ENCODE data around the gene MACROD2.

MACROD2 gene

DNA sequence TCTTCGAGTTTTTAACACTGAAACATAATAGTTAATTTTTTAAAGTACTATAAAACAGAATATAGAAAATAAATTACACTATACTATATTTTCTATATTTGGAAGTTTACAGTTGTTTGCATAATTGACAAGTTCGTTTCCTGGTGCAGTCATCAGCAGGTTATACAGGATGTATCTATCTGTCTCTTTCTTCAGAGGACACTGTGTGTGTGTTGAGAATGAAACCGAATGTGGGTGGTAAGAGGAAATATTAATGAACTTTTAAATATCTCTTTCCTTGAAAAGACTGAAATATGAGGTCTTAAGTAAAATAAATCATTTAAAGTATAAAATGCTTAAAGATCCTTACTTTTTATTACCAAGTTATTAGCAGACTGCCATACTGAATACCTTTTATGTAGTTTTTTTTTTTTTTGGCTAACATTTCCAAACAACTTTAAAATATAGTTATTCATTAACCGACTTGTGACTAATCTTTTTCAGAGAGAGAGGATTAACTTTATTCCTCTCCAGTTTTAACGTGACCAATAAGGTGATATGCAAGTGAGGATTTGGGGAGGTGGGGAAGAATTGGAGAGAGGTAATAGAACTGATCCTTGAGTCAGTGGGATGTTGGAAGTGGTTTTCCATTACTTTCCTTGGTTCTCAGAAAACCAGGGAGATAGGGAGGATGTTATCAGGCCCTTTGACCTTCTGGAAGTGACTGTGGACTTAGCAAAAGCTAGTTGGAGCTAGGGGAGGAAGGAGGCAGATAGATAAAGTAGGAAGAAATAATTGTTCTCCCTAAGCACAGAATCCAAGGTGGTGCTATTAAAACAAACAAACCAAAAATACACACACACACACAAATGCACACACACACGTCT lies 722.1 kb downstream of the MACROD2 start:
- no peak for ATAC-seq
- TF ChIP-seq ARNTL (CRISPR knock-in tag; IDR thresholded peaks at IDR 0.05; ENCODE audit: borderline replicate concordance, low read depth), result no peak
- no peak for TF ChIP-seq PPARA (CRISPR knock-in tag; IDR thresholded peaks at IDR 0.05; ENCODE audit: borderline replicate concordance)
- no peak for TF ChIP-seq ZNF8 (CRISPR knock-in tag; IDR thresholded peaks at IDR 0.05)
- TF ChIP-seq TOX (CRISPR knock-in tag; IDR thresholded peaks at IDR 0.05; ENCODE audit: borderline replicate concordance), result no peak
- no peak for TF ChIP-seq ZC3H10 (CRISPR knock-in tag; IDR thresholded peaks at IDR 0.05)
- TF ChIP-seq ISL1 (CRISPR knock-in tag; IDR thresholded peaks at IDR 0.05), result no peak
- no peak for TF ChIP-seq RARB (CRISPR knock-in tag; IDR thresholded peaks at IDR 0.05)
- TF ChIP-seq CSDC2 (CRISPR knock-in tag; IDR thresholded peaks at IDR 0.05), result no peak
- TF ChIP-seq, protein P1, sequence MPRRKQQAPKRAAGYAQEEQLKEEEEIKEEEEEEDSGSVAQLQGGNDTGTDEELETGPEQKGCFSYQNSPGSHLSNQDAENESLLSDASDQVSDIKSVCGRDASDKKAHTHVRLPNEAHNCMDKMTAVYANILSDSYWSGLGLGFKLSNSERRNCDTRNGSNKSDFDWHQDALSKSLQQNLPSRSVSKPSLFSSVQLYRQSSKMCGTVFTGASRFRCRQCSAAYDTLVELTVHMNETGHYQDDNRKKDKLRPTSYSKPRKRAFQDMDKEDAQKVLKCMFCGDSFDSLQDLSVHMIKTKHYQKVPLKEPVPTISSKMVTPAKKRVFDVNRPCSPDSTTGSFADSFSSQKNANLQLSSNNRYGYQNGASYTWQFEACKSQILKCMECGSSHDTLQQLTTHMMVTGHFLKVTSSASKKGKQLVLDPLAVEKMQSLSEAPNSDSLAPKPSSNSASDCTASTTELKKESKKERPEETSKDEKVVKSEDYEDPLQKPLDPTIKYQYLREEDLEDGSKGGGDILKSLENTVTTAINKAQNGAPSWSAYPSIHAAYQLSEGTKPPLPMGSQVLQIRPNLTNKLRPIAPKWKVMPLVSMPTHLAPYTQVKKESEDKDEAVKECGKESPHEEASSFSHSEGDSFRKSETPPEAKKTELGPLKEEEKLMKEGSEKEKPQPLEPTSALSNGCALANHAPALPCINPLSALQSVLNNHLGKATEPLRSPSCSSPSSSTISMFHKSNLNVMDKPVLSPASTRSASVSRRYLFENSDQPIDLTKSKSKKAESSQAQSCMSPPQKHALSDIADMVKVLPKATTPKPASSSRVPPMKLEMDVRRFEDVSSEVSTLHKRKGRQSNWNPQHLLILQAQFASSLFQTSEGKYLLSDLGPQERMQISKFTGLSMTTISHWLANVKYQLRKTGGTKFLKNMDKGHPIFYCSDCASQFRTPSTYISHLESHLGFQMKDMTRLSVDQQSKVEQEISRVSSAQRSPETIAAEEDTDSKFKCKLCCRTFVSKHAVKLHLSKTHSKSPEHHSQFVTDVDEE (CRISPR knock-in tag; IDR thresholded peaks at IDR 0.05), result no peak
- no peak for TF ChIP-seq SNAI2 (CRISPR knock-in tag; IDR thresholded peaks at IDR 0.05)
- TF ChIP-seq, protein P2, sequence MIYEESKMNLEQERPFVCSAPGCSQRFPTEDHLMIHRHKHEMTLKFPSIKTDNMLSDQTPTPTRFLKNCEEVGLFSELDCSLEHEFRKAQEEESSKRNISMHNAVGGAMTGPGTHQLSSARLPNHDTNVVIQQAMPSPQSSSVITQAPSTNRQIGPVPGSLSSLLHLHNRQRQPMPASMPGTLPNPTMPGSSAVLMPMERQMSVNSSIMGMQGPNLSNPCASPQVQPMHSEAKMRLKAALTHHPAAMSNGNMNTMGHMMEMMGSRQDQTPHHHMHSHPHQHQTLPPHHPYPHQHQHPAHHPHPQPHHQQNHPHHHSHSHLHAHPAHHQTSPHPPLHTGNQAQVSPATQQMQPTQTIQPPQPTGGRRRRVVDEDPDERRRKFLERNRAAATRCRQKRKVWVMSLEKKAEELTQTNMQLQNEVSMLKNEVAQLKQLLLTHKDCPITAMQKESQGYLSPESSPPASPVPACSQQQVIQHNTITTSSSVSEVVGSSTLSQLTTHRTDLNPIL (CRISPR knock-in tag; IDR thresholded peaks at IDR 0.05; ENCODE audit: low read depth), result no peak

DNA sequence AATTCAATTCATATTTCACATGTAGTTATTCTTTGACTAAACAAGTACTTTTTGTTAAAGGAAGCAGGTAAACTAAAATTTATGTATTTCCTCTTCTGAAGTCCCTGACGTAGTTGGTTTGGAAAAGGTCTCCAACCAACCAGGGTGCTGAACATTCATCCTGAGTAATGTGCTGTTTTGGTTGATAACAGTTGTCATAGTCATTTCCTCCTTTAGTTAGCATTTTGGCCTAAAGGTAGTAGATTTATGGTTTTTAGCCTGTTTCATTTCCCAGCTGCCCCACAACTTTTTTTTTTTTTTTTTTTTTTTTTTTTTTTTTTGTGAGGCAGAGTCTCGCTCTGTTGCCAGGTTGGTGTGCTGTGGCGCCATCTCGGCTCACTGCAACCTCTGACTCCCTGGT lies 724.9 kb downstream of the MACROD2 start:
- ATAC-seq, result no peak
- TF ChIP-seq ARNTL (CRISPR knock-in tag; IDR thresholded peaks at IDR 0.05; ENCODE audit: borderline replicate concordance, low read depth) (no peak), ZFP30 (CRISPR knock-in tag; IDR thresholded peaks at IDR 0.05) (no peak), ZNF565 (CRISPR knock-in tag; conservative IDR thresholded peaks at IDR 0.05; ENCODE audit: low read depth) (no peak), ESRRG (CRISPR knock-in tag; IDR thresholded peaks at IDR 0.05) (no peak), TOX (CRISPR knock-in tag; IDR thresholded peaks at IDR 0.05; ENCODE audit: borderline replicate concordance) (no peak), CSDC2 (CRISPR knock-in tag; IDR thresholded peaks at IDR 0.05) (no peak), ZNF8 (CRISPR knock-in tag; IDR thresholded peaks at IDR 0.05) (no peak), ZNF70 (CRISPR knock-in tag; IDR thresholded peaks at IDR 0.05) (no peak), PPARA (CRISPR knock-in tag; IDR thresholded peaks at IDR 0.05; ENCODE audit: borderline replicate concordance) (no peak), ZFP3 (CRISPR knock-in tag; IDR thresholded peaks at IDR 0.05) (no peak)
- TF ChIP-seq, protein P3, sequence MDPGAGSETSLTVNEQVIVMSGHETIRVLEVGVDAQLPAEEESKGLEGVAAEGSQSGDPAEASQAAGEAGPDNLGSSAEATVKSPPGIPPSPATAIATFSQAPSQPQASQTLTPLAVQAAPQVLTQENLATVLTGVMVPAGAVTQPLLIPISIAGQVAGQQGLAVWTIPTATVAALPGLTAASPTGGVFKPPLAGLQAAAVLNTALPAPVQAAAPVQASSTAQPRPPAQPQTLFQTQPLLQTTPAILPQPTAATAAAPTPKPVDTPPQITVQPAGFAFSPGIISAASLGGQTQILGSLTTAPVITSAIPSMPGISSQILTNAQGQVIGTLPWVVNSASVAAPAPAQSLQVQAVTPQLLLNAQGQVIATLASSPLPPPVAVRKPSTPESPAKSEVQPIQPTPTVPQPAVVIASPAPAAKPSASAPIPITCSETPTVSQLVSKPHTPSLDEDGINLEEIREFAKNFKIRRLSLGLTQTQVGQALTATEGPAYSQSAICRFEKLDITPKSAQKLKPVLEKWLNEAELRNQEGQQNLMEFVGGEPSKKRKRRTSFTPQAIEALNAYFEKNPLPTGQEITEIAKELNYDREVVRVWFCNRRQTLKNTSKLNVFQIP (CRISPR knock-in tag; IDR thresholded peaks at IDR 0.05; ENCODE audit: borderline replicate concordance, low read depth), result no peak
- TF ChIP-seq, protein P4, sequence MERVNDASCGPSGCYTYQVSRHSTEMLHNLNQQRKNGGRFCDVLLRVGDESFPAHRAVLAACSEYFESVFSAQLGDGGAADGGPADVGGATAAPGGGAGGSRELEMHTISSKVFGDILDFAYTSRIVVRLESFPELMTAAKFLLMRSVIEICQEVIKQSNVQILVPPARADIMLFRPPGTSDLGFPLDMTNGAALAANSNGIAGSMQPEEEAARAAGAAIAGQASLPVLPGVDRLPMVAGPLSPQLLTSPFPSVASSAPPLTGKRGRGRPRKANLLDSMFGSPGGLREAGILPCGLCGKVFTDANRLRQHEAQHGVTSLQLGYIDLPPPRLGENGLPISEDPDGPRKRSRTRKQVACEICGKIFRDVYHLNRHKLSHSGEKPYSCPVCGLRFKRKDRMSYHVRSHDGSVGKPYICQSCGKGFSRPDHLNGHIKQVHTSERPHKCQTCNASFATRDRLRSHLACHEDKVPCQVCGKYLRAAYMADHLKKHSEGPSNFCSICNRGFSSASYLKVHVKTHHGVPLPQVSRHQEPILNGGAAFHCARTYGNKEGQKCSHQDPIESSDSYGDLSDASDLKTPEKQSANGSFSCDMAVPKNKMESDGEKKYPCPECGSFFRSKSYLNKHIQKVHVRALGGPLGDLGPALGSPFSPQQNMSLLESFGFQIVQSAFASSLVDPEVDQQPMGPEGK (CRISPR knock-in tag; IDR thresholded peaks at IDR 0.05; ENCODE audit: borderline replicate concordance), result no peak

DNA sequence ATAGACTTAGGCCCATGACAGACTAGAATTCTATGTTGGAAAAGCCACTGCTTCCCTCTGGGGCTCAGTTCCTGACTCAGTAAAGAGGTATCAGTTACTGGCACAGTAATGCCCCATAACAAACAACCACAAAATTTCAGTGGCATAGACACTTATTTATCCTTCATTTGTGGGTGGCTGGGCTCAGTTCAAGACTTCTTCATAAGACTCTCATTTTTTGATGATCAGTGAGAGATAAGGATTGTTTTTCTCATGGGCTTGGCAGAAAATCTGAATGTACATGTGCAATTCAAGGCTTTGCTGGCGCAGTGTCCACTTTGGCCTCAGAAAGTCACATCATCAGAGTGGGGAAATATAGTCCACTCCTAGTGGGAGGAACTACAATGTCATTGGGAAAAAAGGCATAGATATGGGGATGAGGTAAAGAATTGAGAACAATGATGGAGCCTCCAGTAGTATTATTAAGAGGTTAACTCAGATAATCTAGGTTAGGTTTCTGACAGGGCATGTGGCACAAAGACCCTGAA lies 726.7 kb downstream of the MACROD2 start:
- TF ChIP-seq, protein P4 (CRISPR knock-in tag; IDR thresholded peaks at IDR 0.05; ENCODE audit: borderline replicate concordance), result no peak
- TF ChIP-seq OSR1 (CRISPR knock-in tag; IDR thresholded peaks at IDR 0.05), result no peak
- no peak for TF ChIP-seq PPARA (CRISPR knock-in tag; IDR thresholded peaks at IDR 0.05; ENCODE audit: borderline replicate concordance)
- no peak for TF ChIP-seq CSDC2 (CRISPR knock-in tag; IDR thresholded peaks at IDR 0.05)
- no peak for TF ChIP-seq TCF4 (CRISPR knock-in tag; IDR thresholded peaks at IDR 0.05; ENCODE audit: borderline replicate concordance)
- TF ChIP-seq ZNF565 (CRISPR knock-in tag; conservative IDR thresholded peaks at IDR 0.05; ENCODE audit: low read depth), result no peak
- TF ChIP-seq ZC3H10 (CRISPR knock-in tag; IDR thresholded peaks at IDR 0.05), result no peak
- TF ChIP-seq, protein P5, sequence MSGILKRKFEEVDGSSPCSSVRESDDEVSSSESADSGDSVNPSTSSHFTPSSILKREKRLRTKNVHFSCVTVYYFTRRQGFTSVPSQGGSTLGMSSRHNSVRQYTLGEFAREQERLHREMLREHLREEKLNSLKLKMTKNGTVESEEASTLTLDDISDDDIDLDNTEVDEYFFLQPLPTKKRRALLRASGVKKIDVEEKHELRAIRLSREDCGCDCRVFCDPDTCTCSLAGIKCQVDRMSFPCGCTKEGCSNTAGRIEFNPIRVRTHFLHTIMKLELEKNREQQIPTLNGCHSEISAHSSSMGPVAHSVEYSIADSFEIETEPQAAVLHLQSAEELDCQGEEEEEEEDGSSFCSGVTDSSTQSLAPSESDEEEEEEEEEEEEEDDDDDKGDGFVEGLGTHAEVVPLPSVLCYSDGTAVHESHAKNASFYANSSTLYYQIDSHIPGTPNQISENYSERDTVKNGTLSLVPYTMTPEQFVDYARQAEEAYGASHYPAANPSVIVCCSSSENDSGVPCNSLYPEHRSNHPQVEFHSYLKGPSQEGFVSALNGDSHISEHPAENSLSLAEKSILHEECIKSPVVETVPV (CRISPR knock-in tag; IDR thresholded peaks at IDR 0.05), result no peak
- ATAC-seq, result no peak
